ENCODE measurements around the gene RAB29.

GRCh38 chr1:205775717-205776056 is 405 bp upstream of the RAB29 start:
- TF ChIP-seq ATF6 (CRISPR knock-in tag; IDR thresholded peaks at IDR 0.05) (no peak), JUN (CRISPR knock-in tag; IDR thresholded peaks at IDR 0.05) (no peak), ATF3 (CRISPR knock-in tag; conservative IDR thresholded peaks at IDR 0.05) (no peak), CTCF (IDR thresholded peaks at IDR 0.05) (no peak), STAT6 (CRISPR knock-in tag; conservative IDR thresholded peaks at IDR 0.05; ENCODE audit: low read depth) (no peak), CREB1 (CRISPR knock-in tag; IDR thresholded peaks at IDR 0.05) (no peak), HMGXB4 (CRISPR knock-in tag; IDR thresholded peaks at IDR 0.05) (no peak), ERG (CRISPR knock-in tag; IDR thresholded peaks at IDR 0.05) (no peak), ELF4 (CRISPR knock-in tag; IDR thresholded peaks at IDR 0.05; ENCODE audit: low read depth) (no peak), USF2 (CRISPR knock-in tag; IDR thresholded peaks at IDR 0.05) (no peak), ZNF416 (CRISPR knock-in tag; IDR thresholded peaks at IDR 0.05) (no peak), NR3C1 (CRISPR knock-in tag; conservative IDR thresholded peaks at IDR 0.05; ENCODE audit: low read depth) (no peak)

Measured in WTC11 (cell line).